Loucy (cell line): Measurements from ENCODE around the gene ABHD14A.
"Not testable (repeated sequence)": the region's sequence is repeated elsewhere in the genome, so short reads cannot be mapped to it uniquely, and the experiment has no call there.

Source experiments
- H2AFZ ChIP-seq: fragments of 200-600 bp; sonication (generic); 2 replicates; pipeline ENCODE4 v1.6.0; 2016; ENCODE audit warnings: antibody characterized with exemption, mild to moderate bottlenecking, low read length, moderate library complexity
- H3F3A ChIP-seq: fragments of 200-600 bp; 2 replicates; pipeline ENCODE4 v1.6.0; 2016; ENCODE audit warnings: antibody characterized with exemption, low read depth, mild to moderate bottlenecking
- H3K27me3 ChIP-seq: fragments of 200-600 bp; sonication (generic); 2 replicates; pipeline ENCODE4 v1.6.1; 2014; ENCODE audit warnings: low read length, mild to moderate bottlenecking; ENCODE audit not compliant: insufficient read depth, poor library complexity, severe bottlenecking
- H3K36me3 ChIP-seq: fragments of 200-600 bp; sonication (generic); 2 replicates; pipeline ENCODE4 v1.6.1; 2016; ENCODE audit warnings: low read length; ENCODE audit not compliant: insufficient read depth
- H3K4me1 ChIP-seq: fragments of 200-600 bp; sonication (generic); 2 replicates; pipeline ENCODE4 v1.5.1; 2014; ENCODE audit warnings: low read length, mild to moderate bottlenecking; ENCODE audit not compliant: insufficient read depth, poor library complexity, severe bottlenecking
- H3K4me2 ChIP-seq: fragments of 200-600 bp; sonication (generic); 2 replicates; pipeline ENCODE4 v1.6.0; 2014; ENCODE audit warnings: antibody characterized with exemption, low read length, low read depth, mild to moderate bottlenecking; ENCODE audit not compliant: poor library complexity, severe bottlenecking
- H3K4me3 ChIP-seq: fragments of 200-600 bp; sonication (generic); 2 replicates; pipeline ENCODE4 v1.5.1; 2014; ENCODE audit warnings: low read length, mild to moderate bottlenecking, mixed read lengths; ENCODE audit not compliant: poor library complexity, severe bottlenecking
- H3K79me2 ChIP-seq: fragments of 200-600 bp; sonication (generic); 2 replicates; pipeline ENCODE4 v1.6.1; 2014; ENCODE audit warnings: low read length; ENCODE audit not compliant: insufficient read depth
- H3K9ac ChIP-seq: fragments of 200-600 bp; sonication (generic); 2 replicates; pipeline ENCODE4 v1.6.0; 2014; ENCODE audit warnings: mild to moderate bottlenecking, low read depth, low read length, moderate library complexity; ENCODE audit not compliant: poor library complexity, severe bottlenecking
- H3K9me2 ChIP-seq: fragments of 200-600 bp; sonication (generic); replicated peaks from 2 replicates; pipeline ENCODE4 v1.6.1; 2016; ENCODE audit warnings: low read depth, low read length, mixed read lengths
- H3K9me3 ChIP-seq: fragments of 200-600 bp; sonication (generic); 2 replicates; pipeline ENCODE4 v1.6.1; 2014; ENCODE audit warnings: mild to moderate bottlenecking, antibody characterized with exemption, low read length, low read depth; ENCODE audit not compliant: insufficient read depth
- H4K20me1 ChIP-seq: fragments of 200-600 bp; sonication (generic); 2 replicates; pipeline ENCODE4 v1.6.0; 2014; ENCODE audit warnings: antibody characterized with exemption, low read length, mild to moderate bottlenecking; ENCODE audit not compliant: insufficient read depth, poor library complexity, severe bottlenecking
- EZH2phosphoT487 ChIP-seq: fragments of 200-600 bp; IDR thresholded peaks from 2 replicates; pipeline ENCODE4 v1.6.1; 2018; ENCODE audit warnings: antibody characterized with exemption, mild to moderate bottlenecking, moderate library complexity, borderline replicate concordance
- TF ChIP-seq, protein P1 (sequence below): fragments of 200-600 bp; sonication (generic); conservative IDR thresholded peaks from 2 replicates; pipeline ENCODE4 v1.5.1; 2014; ENCODE audit warnings: mild to moderate bottlenecking, antibody characterized with exemption, low read length

Gene ABHD14A

GRCh38 chr3:51974963-51975851, at the start of gene ABHD14A:
Gene ABHD14A, plus strand, starts transcription at chr3:51975064. Its CDS starts 72 bp downstream, at chr3:51975136.
- Histone ChIP-seq H3K4me3 (peak within 1 kb of the TSS; percentile 97), H3F3A (peaks cover 9% of the 10 kb centered on the region; the same call in 1 of the 2 replicates), H3K9ac (peak within 1 kb of the TSS; percentile 95), H3K4me2 (peak within 1 kb of the TSS; percentile 99), H3K27me3 (no peaks in the 10 kb centered on the region), H4K20me1 (no peaks in the 10 kb centered on the region), H2AFZ (peak within 1 kb of the TSS; percentile 95), H3K9me2 (no peaks in the 10 kb centered on the region), H3K4me1 (peaks cover 35% of the 10 kb centered on the region), H3K9me3 (no peaks in the 10 kb centered on the region), H3K79me2 (peaks cover 14% of the 10 kb centered on the region), H3K36me3 (no peaks in the 10 kb centered on the region)
- TF ChIP-seq EZH2phosphoT487: no peak
- TF ChIP-seq, protein P1, sequence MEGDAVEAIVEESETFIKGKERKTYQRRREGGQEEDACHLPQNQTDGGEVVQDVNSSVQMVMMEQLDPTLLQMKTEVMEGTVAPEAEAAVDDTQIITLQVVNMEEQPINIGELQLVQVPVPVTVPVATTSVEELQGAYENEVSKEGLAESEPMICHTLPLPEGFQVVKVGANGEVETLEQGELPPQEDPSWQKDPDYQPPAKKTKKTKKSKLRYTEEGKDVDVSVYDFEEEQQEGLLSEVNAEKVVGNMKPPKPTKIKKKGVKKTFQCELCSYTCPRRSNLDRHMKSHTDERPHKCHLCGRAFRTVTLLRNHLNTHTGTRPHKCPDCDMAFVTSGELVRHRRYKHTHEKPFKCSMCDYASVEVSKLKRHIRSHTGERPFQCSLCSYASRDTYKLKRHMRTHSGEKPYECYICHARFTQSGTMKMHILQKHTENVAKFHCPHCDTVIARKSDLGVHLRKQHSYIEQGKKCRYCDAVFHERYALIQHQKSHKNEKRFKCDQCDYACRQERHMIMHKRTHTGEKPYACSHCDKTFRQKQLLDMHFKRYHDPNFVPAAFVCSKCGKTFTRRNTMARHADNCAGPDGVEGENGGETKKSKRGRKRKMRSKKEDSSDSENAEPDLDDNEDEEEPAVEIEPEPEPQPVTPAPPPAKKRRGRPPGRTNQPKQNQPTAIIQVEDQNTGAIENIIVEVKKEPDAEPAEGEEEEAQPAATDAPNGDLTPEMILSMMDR: no peak

- Histone ChIP-seq H2AFZ (no peak overlapping the region), H3K27me3 (no peaks in the 10 kb centered on the region), H3K4me2 (no peak overlapping the region), H3K4me3 (no peak overlapping the region), H3K9ac (no peak overlapping the region), H3K79me2 (no peaks in the 10 kb centered on the region), H3K4me1 (no peaks in the 10 kb centered on the region), H3F3A (no peaks in the 10 kb centered on the region), H3K9me2 (no peaks in the 10 kb centered on the region), H3K9me3 (no peaks in the 10 kb centered on the region), H4K20me1 (no peaks in the 10 kb centered on the region), H3K36me3 (no peaks in the 10 kb centered on the region)
- TF ChIP-seq, protein P1: no peak
- no peak for TF ChIP-seq EZH2phosphoT487
Observed at GRCh38 chr3:51927061-51927977, 47.5 kb upstream of the ABHD14A start.

GRCh38 chr3:51928438-51928837, 46.4 kb upstream of the ABHD14A start:
- H3K9me2 ChIP-seq: no peaks in the 10 kb centered on the region
- H3K36me3 ChIP-seq: no peaks in the 10 kb centered on the region; the same call in 1 of the 2 replicates
- no peak overlapping the region for H3K9ac ChIP-seq
- no peaks in the 10 kb centered on the region for H3K79me2 ChIP-seq
- H2AFZ ChIP-seq: no peak overlapping the region
- TF ChIP-seq, protein P1: no peak
- TF ChIP-seq EZH2phosphoT487: no peak
- no peak overlapping the region for H3K4me2 ChIP-seq
- H3K9me3 ChIP-seq: no peaks in the 10 kb centered on the region
- H3F3A ChIP-seq: no peaks in the 10 kb centered on the region
- no peak overlapping the region for H3K4me3 ChIP-seq
- H4K20me1 ChIP-seq: no peaks in the 10 kb centered on the region
- H3K4me1 ChIP-seq: no peaks in the 10 kb centered on the region
- no peaks in the 10 kb centered on the region for H3K27me3 ChIP-seq

DNA sequence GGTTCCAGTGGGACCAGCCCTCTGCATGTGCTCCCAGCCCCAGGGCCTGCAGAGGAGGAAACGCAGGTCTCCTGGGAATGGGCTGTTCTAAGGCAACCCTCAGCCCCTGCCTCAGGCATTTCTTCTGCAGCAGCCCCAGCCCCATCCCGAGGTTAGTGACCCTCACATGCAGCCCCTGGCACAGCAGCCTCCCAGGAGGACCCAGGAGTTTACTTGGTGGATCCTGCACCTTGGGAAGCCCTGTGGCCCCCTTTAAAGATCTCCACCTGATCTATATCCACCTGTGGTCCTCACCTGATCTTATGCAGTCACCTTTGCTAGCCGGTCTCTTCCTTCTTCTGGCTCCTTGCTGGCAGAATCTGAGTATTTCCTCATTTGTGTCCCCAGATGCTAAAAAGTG, 45.9 kb upstream of the ABHD14A start:
- H3K4me2 ChIP-seq, H3K79me2 ChIP-seq: not testable (repeated sequence)

More for the DNA sequence above, 45.9 kb upstream of the ABHD14A start:
- not testable (repeated sequence) for H3K9ac ChIP-seq, H3F3A ChIP-seq, H3K4me3 ChIP-seq, H3K9me2 ChIP-seq, H4K20me1 ChIP-seq, H3K9me3 ChIP-seq, H3K36me3 ChIP-seq, H3K27me3 ChIP-seq, H3K4me1 ChIP-seq, H2AFZ ChIP-seq
